OCI-LY7 (cell line): ENCODE results near the gene ATF7. TPM values are rescaled to one million over a fixed set of nuclear protein-coding genes. Genes with fewer than 3 reads are reported as not detected.
A peak's percentile ranks its signal among the peaks of the same experiment; 100 is the strongest.

ENCODE experiments used
- BruUV-seq: library from RNA; stranded (reverse); fragments of 400-500 nt; replicated peaks from 2 replicates; lab custom pipeline; 2021; lab: Mats Ljungman, UMichigan
- CTCF ChIA-PET: fragments of 300-600 bp; sonication (Branson Sonifier 250); formaldehyde crosslinking; loops from one replicate; lab custom pipeline; 2022; ENCODE audit warnings: antibody characterized with exemption; ENCODE audit not compliant: unreplicated experiment; lab: Charles Lee
- POLR2A ChIA-PET: fragments of 300-600 bp; sonication (Branson Sonifier 250); formaldehyde crosslinking; loops from one replicate; lab custom pipeline; 2022; ENCODE audit warnings: antibody characterized with exemption; lab: Charles Lee
- DNase-seq: peaks from one replicate; pipeline ENCODE4 v3.0.0-alpha.2; 2015; ENCODE audit warnings: low spot score
- H2AFZ ChIP-seq: fragments of 200-600 bp; sonication (generic), shearing (Covaris generic); 2 replicates; pipeline ENCODE4 v1.6.1; 2014; ENCODE audit warnings: mild to moderate bottlenecking, antibody characterized with exemption, low read length, moderate library complexity
- H3K27ac ChIP-seq: fragments of 200-600 bp; sonication (generic); 2 replicates; pipeline ENCODE4 v1.5.1; 2014; ENCODE audit warnings: mixed run types, low read depth, mild to moderate bottlenecking, moderate library complexity, low read length, inconsistent platforms; ENCODE audit not compliant: poor library complexity, severe bottlenecking
- H3K36me3 ChIP-seq: fragments of 200-600 bp; sonication (generic); 2 replicates; pipeline ENCODE4 v1.6.1; 2014; ENCODE audit warnings: mild to moderate bottlenecking, antibody characterized with exemption, low read length, moderate library complexity, mixed read lengths; ENCODE audit not compliant: insufficient read depth
- H3K4me1 ChIP-seq: fragments of 200-600 bp; sonication (generic); 2 replicates; pipeline ENCODE4 v1.5.1; 2014; ENCODE audit warnings: mild to moderate bottlenecking, low read length; ENCODE audit not compliant: insufficient read depth, poor library complexity, severe bottlenecking
- H3K4me2 ChIP-seq: fragments of 200-600 bp; sonication (generic); 2 replicates; pipeline ENCODE4 v1.6.1; 2014; ENCODE audit warnings: mild to moderate bottlenecking, low read length
- H3K4me3 ChIP-seq: fragments of 200-600 bp; sonication (generic); 2 replicates; pipeline ENCODE4 v1.5.1; 2014; ENCODE audit warnings: mild to moderate bottlenecking, low read depth, low read length; ENCODE audit not compliant: poor library complexity, severe bottlenecking
- H3K79me2 ChIP-seq: fragments of 200-600 bp; sonication (generic); 2 replicates; pipeline ENCODE4 v1.6.1; 2016; ENCODE audit warnings: low read depth, mild to moderate bottlenecking, low read length, moderate library complexity, mixed read lengths; ENCODE audit not compliant: insufficient read depth
- H3K9me2 ChIP-seq: fragments of 200-600 bp; sonication (generic); 2 replicates; pipeline ENCODE4 v1.6.1; 2016; ENCODE audit warnings: mild to moderate bottlenecking, low read length, mixed read lengths; ENCODE audit not compliant: insufficient read depth
- H3K9me3 ChIP-seq: fragments of 200-600 bp; sonication (generic); 2 replicates; pipeline ENCODE4 v1.6.1; 2014; ENCODE audit warnings: mild to moderate bottlenecking, mixed run types, low read length, mixed read lengths
- H4K20me1 ChIP-seq: fragments of 200-600 bp; sonication (generic); 2 replicates; pipeline ENCODE4 v1.6.1; 2014; ENCODE audit warnings: mild to moderate bottlenecking, antibody characterized with exemption, low read length, moderate library complexity, mixed read lengths; ENCODE audit not compliant: insufficient read depth
- EZH2phosphoT487 ChIP-seq: fragments of 200-600 bp; sonication (generic); IDR thresholded peaks from 2 replicates; pipeline ENCODE4 v1.6.1; 2018; ENCODE audit warnings: low read depth, borderline replicate concordance, mild to moderate bottlenecking, mixed run types, antibody characterized with exemption, low read length, moderate library complexity, mixed read lengths
- intact Hi-C: fragments of 100-400 bp; cut with micrococcal nuclease; formaldehyde crosslinking; loops from one replicate; pipeline ENCODE4 v1.10.0; 2022; ENCODE audit not compliant: unreplicated experiment
- total RNA-seq, 2 experiments: library from RNA; depleted of rRNA in 1 of 2; stranded (reverse); fragments of >200 nt in 1 of 2; shearing (Covaris generic) in 1 of 2; gene quantifications; 2 replicates each; pipeline ENCODE4 v1.2.3, GENCODE V29; 2014 to 2022
- TF ChIP-seq, protein P1 (sequence below): fragments of 200-600 bp; sonication (generic); conservative IDR thresholded peaks from 2 replicates; pipeline ENCODE4 v1.5.1; 2014; ENCODE audit warnings: mild to moderate bottlenecking, antibody characterized with exemption, low read length, moderate library complexity, mixed read lengths

ATF7 gene
- total RNA-seq, 2 experiments from 2014 or later: 6.8 to 23.2 TPM

DNA sequence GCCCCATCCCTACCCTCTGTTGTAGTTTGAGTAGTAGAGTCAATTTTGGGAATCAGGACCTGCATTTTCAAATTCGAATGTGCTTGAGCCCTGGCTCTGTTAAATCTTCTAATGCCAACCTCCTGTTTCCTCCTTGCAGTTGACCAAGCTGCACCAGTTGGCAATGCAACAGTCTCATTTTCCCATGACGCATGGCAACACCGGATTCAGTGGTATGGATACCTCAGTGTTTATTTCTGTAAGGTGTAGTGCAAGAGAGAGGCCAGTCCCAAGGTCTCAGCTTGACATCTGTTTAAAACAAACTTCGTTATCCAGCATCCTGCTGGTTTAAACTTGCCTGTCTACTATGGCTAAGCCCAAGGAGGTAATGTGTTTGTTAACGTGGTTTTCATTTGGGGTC lies 159.1 kb downstream of the ATF7 start:
- intact Hi-C loops: no loop called here
- Histone ChIP-seq H3K9me2 (no peaks in the 10 kb centered on the region), H2AFZ (no peak overlapping the region), H3K4me3 (no peak overlapping the region), H3K4me1 (peaks cover 24% of the 10 kb centered on the region), H3K79me2 (peaks cover 51% of the 10 kb centered on the region; the same call in 1 of the 2 replicates), H3K36me3 (peaks cover 99% of the 10 kb centered on the region), H4K20me1 (peaks cover 41% of the 10 kb centered on the region), H3K27ac (no peak overlapping the region), H3K9me3 (no peaks in the 10 kb centered on the region), H3K4me2 (no peak overlapping the region)
- POLR2A ChIA-PET: interaction anchor here (0.6 kb wide), 1 partner anchor 159 kb away, joined by 3 read pairs; the partner anchor contains the start of gene ATF7
- DNase-seq: no peak
- CTCF ChIA-PET: no interaction called here
- BruUV-seq: no TSS peak
- TF ChIP-seq EZH2phosphoT487: no peak
- TF ChIP-seq, protein P1, sequence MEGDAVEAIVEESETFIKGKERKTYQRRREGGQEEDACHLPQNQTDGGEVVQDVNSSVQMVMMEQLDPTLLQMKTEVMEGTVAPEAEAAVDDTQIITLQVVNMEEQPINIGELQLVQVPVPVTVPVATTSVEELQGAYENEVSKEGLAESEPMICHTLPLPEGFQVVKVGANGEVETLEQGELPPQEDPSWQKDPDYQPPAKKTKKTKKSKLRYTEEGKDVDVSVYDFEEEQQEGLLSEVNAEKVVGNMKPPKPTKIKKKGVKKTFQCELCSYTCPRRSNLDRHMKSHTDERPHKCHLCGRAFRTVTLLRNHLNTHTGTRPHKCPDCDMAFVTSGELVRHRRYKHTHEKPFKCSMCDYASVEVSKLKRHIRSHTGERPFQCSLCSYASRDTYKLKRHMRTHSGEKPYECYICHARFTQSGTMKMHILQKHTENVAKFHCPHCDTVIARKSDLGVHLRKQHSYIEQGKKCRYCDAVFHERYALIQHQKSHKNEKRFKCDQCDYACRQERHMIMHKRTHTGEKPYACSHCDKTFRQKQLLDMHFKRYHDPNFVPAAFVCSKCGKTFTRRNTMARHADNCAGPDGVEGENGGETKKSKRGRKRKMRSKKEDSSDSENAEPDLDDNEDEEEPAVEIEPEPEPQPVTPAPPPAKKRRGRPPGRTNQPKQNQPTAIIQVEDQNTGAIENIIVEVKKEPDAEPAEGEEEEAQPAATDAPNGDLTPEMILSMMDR: no peak

DNA sequence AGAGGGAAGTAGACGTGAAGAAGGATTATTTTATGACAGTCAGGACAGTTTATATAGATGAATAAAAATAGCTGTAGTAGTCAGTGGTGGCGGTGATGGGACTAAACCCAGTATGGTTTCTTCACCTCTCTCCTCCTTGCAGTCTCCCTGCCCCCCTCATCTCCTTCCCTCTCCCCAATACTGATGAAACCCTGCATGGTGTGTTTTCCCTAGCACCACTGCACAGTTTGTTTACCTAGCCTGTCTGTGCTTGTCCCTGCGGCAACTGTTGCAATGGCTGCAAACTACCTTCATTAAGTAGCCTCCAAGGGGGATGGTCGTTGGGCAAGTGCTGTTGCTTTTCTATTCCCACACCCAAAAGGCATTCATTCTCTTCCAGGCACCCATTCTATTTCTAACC lies 159.5 kb downstream of the ATF7 start:
- H3K9me3 ChIP-seq: no peaks in the 10 kb centered on the region
- BruUV-seq: no TSS peak
- intact Hi-C loops: no loop called here
- CTCF ChIA-PET: no interaction called here
- POLR2A ChIA-PET: no interaction called here
- peaks cover 24% of the 10 kb centered on the region for H3K4me1 ChIP-seq
- H3K36me3 ChIP-seq: peaks cover 99% of the 10 kb centered on the region
- no peak overlapping the region for H3K4me2 ChIP-seq
- H3K4me3 ChIP-seq: no peak overlapping the region
- DNase-seq: no peak
- no peaks in the 10 kb centered on the region for H3K9me2 ChIP-seq
- H3K27ac ChIP-seq: no peak overlapping the region
- TF ChIP-seq EZH2phosphoT487: no peak
- TF ChIP-seq, protein P1: no peak
- H3K79me2 ChIP-seq: peaks cover 51% of the 10 kb centered on the region; the same call in 1 of the 2 replicates
- peaks cover 41% of the 10 kb centered on the region for H4K20me1 ChIP-seq
- no peak overlapping the region for H2AFZ ChIP-seq

DNA sequence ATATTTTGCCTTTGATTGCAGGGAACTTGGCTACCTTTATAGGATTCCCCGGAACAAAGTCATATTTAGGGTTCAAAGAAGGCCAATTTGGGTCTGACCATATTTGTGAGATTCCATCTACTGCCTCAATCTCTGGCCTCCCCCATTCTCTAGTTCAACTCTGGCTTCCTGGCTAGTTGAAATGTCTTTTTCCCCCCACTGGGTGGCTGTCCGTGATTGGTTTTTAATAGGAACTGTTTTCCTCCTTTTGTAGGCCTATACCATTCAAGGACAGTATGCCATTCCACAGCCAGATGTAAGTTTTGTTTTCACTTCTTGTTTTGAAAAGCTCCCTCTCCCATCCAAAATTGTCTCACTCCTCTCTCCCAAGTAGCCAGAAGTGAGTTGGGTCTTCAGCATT lies 160.5 kb downstream of the ATF7 start:
- intact Hi-C loops: no loop called here
- H3K9me2 ChIP-seq: no peaks in the 10 kb centered on the region
- H3K4me2 ChIP-seq: no peak overlapping the region
- no peak for TF ChIP-seq EZH2phosphoT487
- TF ChIP-seq, protein P1: 0 out of 2 replicates have a peak, but pooled peaks have one; percentile 24
- H3K27ac ChIP-seq: no peak overlapping the region
- no peak overlapping the region for H2AFZ ChIP-seq
- H3K4me3 ChIP-seq: no peak overlapping the region
- no peaks in the 10 kb centered on the region for H3K9me3 ChIP-seq
- no TSS peak for BruUV-seq
- peaks cover 49% of the 10 kb centered on the region for H4K20me1 ChIP-seq
- H3K79me2 ChIP-seq: peaks cover 57% of the 10 kb centered on the region; the same call in 1 of the 2 replicates
- peaks cover 100% of the 10 kb centered on the region for H3K36me3 ChIP-seq
- no peak for DNase-seq
- H3K4me1 ChIP-seq: peaks cover 24% of the 10 kb centered on the region
- ChIA-PET POLR2A (interaction anchor here (0.6 to 1.3 kb wide), 5 partner anchors 10 to 35 kb away, joined by 3 to 5 read pairs (median 3); partner anchors contain the start of gene TARBP2), CTCF (interaction anchor here (0.5 to 1.1 kb wide), 2 partner anchors 10 to 411 kb away, joined by 4 to 5 read pairs; no protein-coding TSS in a partner anchor)
